ENCODE measurements around the gene B4GALT2.

B4GALT2 gene

DNA sequence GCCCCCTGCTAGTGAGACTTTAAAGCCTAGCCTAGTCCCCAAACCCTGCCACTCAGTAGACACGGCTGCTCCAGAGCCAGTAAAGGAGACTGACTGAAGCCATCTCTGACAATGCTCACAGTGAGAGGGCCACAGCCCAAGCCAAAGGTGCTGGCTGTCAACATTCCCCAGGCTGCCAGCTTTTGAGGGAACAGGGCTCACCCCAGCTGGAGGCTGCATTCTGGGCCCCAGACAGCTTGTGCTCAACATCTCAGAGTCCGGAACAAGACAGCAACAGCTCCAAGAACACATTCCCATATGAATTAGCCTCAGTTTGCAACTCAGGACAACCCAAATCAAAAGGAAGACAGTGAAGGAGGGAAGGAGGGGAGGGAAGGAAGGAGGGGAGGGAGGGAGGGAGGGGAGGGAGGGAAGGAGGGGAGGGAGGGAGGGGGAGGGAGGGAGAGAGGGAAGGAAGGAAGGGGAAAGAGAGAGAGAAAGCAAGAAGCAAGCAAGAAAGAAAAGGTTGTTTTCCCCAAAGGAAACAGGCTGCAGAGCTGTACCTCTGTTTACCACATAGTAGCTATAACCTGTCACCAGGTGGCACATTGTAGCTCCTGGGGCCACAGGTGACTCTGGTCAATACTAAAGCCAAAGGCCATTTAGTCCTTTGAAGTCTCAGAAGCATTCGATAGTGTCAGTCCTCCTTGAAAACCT, 40.0 kb upstream of the B4GALT2 start:
- H3K4me1 Mint-ChIP-seq = peaks cover 19% of the 10 kb centered on the region
- H3K27ac Mint-ChIP-seq = no peak overlapping the region
- no peaks in the 10 kb centered on the region for H3K9me3 Mint-ChIP-seq
- DNase-seq = no peak
- H3K27me3 Mint-ChIP-seq = peaks cover 25% of the 10 kb centered on the region
- no peak overlapping the region for H3K4me3 Mint-ChIP-seq
- ATAC-seq = no peak

DNA sequence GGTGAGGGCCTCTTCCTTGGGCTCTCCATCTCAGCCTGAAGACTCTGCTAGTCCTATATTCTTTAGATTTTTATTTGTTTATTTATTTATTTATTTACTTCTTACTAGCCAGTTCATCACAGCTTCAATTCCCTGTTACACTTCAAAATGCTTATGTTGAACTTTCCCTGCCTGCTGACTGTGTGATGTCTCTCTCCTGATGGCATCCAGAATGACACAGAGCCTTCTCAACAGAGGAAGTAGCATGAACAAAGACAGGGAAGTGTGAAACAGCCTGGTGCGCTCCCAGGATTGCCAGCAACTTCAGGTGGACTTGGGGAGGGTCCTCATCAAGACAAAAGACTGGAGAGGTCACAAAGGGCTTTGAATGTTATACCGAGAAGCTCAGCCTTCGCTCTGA, 36.6 kb upstream of the B4GALT2 start:
- H3K9me3 Mint-ChIP-seq = no peaks in the 10 kb centered on the region
- H3K4me3 Mint-ChIP-seq = no peak overlapping the region
- ATAC-seq (no peak), DNase-seq (no peak)
- H3K27me3 Mint-ChIP-seq = no peaks in the 10 kb centered on the region
- H3K27ac Mint-ChIP-seq = no peak overlapping the region
- peaks cover 18% of the 10 kb centered on the region for H3K4me1 Mint-ChIP-seq

DNA sequence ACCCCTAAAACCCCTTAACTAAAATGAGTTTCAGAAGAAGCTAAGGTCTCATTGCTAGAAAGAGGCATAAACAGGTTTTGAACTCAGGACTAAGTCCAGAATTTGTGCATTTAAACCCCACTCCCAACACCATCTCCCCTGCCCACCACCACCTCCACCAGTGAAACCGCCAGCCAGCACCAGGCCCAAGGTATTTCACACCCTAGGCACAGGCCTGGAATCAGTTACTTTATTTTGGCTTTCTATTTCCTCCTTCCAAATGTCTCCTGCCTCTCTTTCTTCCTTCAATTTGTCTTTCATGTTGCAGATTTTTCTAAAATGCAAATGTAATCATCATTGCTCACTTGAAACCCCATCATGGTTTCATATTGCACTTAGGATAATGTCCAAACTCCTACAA, 34.1 kb upstream of the B4GALT2 start:
- Mint-ChIP-seq H3K27ac (peak overlapping the region in 1 of 2 donors; percentile 88), H3K4me1 (peaks cover 42% of the 10 kb centered on the region), H3K9me3 (no peaks in the 10 kb centered on the region), H3K27me3 (no peaks in the 10 kb centered on the region), H3K4me3 (peak overlapping the region; percentile 91 to 98)
- DNase-seq (no peak), ATAC-seq (no peak)

GRCh38 chr1:43945674-43946235, 33.3 kb upstream of the B4GALT2 start:
- DNase-seq (no peak), ATAC-seq (no peak)
- Mint-ChIP-seq H3K9me3 (no peaks in the 10 kb centered on the region), H3K4me1 (peaks cover 51% of the 10 kb centered on the region), H3K4me3 (peak overlapping the region; percentile 91 to 98), H3K27ac (peak overlapping the region; percentile 32 to 99), H3K27me3 (no peaks in the 10 kb centered on the region)

- H3K4me1 Mint-ChIP-seq = peaks cover 58% of the 10 kb centered on the region
- H3K4me3 Mint-ChIP-seq = peak within 1 kb of the TSS; percentile 91 to 98
- H3K27ac Mint-ChIP-seq = peak within 1 kb of the TSS; percentile 99
- H3K9me3 Mint-ChIP-seq = no peaks in the 10 kb centered on the region
- DNase-seq (peak; percentile 98), ATAC-seq (peak; percentile 97)
- H3K27me3 Mint-ChIP-seq = no peaks in the 10 kb centered on the region
Measured at GRCh38 chr1:43946236-43947060, 32.6 kb upstream of the B4GALT2 start, which contains the start of gene IPO13. IPO13 (plus strand) TSS chr1:43946950; CDS start chr1:43947601, 651 bp downstream.

GRCh38 chr1:43947061-43947873, 31.7 kb upstream of the B4GALT2 start:
- H3K4me1 Mint-ChIP-seq = peaks cover 59% of the 10 kb centered on the region
- ATAC-seq (peak; percentile 26), DNase-seq (no peak)
- H3K27ac Mint-ChIP-seq = peak overlapping the region; percentile 99
- H3K9me3 Mint-ChIP-seq = no peaks in the 10 kb centered on the region
- no peaks in the 10 kb centered on the region for H3K27me3 Mint-ChIP-seq
- H3K4me3 Mint-ChIP-seq = peak overlapping the region; percentile 91 to 98

- peaks cover 59% of the 10 kb centered on the region for H3K4me1 Mint-ChIP-seq
- H3K4me3 Mint-ChIP-seq = peak overlapping the region; percentile 91 to 98
- H3K27me3 Mint-ChIP-seq = no peaks in the 10 kb centered on the region
- peak overlapping the region; percentile 91 to 92 for H3K27ac Mint-ChIP-seq
- H3K9me3 Mint-ChIP-seq = no peaks in the 10 kb centered on the region
- no peak for ATAC-seq
- DNase-seq = no peak
Measured at GRCh38 chr1:43947874-43948437, 31.1 kb upstream of the B4GALT2 start.

DNA sequence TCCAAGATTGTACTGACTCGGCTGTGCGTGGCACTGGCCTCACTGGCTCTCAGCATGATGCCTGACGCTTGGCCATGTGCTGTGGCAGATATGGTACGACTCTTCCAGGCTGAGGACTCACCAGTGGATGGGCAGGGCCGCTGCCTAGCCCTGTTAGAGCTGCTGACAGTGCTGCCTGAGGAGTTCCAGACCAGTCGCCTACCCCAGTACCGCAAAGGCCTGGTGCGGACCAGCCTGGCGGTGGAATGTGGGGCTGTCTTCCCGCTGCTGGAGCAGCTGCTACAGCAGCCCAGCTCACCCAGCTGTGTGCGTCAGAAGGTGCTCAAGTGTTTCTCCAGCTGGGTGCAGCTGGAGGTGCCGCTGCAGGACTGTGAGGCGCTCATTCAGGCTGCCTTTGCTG, 29.3 kb upstream of the B4GALT2 start:
- DNase-seq (no peak), ATAC-seq (no peak)
- H3K9me3 Mint-ChIP-seq = no peaks in the 10 kb centered on the region
- H3K4me1 Mint-ChIP-seq = peaks cover 55% of the 10 kb centered on the region
- no peaks in the 10 kb centered on the region for H3K27me3 Mint-ChIP-seq
- no peak overlapping the region for H3K27ac Mint-ChIP-seq
- no peak overlapping the region for H3K4me3 Mint-ChIP-seq

GRCh38 chr1:43951021-43951985, 27.7 kb upstream of the B4GALT2 start:
- ATAC-seq (no peak), DNase-seq (no peak)
- H3K27me3 Mint-ChIP-seq = no peaks in the 10 kb centered on the region
- H3K4me3 Mint-ChIP-seq = no peak overlapping the region
- no peak overlapping the region for H3K27ac Mint-ChIP-seq
- H3K4me1 Mint-ChIP-seq = peaks cover 43% of the 10 kb centered on the region
- no peaks in the 10 kb centered on the region for H3K9me3 Mint-ChIP-seq

DNA sequence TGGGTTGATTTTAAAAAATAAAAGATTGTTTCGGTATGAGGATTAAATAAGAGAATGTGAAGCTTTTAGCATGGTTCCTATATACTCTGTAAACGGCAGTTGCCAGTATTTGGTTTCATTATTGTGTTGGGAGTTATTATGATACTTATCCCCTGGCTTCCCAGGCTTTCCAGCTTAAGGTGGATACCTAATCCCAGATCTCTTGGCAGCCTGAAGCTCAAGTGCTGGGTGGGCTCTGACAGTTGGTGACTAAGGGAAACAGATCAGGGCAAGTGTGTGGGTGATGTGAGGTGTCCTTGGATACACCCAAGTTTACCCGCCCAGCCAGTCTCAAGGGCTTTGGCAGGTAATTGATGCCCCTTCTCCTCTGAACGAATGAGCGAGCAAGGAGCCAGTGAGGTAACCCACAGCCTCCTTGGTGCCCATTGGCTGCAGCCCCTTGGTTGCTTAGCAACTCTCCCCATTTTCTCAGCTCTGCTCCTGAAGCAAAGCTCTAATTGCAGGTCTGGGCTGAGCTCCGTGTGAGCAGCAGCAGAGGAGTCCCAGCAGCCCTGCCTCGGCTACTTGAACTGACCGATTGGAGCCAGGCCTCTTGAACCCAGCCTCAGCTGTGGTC, 26.2 kb upstream of the B4GALT2 start:
- no peaks in the 10 kb centered on the region for H3K9me3 Mint-ChIP-seq
- no peaks in the 10 kb centered on the region for H3K27me3 Mint-ChIP-seq
- no peak overlapping the region for H3K27ac Mint-ChIP-seq
- no peak for ATAC-seq
- DNase-seq = no peak
- H3K4me1 Mint-ChIP-seq = peaks cover 36% of the 10 kb centered on the region
- no peak overlapping the region for H3K4me3 Mint-ChIP-seq

DNA sequence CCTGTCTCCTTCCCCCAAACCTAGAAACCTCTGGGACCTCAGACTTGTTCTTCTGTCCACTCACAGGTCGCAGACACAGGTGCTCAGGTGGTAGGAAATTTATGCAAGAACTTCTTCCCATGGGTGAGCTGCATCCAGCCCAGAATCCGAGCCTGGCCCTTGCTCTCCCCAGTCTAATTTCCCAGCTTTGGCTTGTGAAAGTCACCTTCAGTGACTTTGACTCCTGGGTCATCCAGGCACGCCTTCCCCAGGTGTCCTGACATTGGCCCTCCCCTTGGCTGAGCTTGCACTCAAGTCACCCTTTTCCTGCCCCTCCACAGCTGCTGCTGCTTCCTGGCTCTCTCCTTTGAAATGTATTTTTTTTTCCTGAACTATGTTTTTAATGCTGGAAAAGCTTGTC, 25.6 kb upstream of the B4GALT2 start:
- Mint-ChIP-seq H3K27ac (no peak overlapping the region), H3K4me1 (peaks cover 31% of the 10 kb centered on the region), H3K9me3 (no peaks in the 10 kb centered on the region), H3K27me3 (no peaks in the 10 kb centered on the region), H3K4me3 (no peak overlapping the region)
- DNase-seq (no peak), ATAC-seq (no peak)

GRCh38 chr1:43954036-43954435, 25.0 kb upstream of the B4GALT2 start:
- ATAC-seq (no peak), DNase-seq (no peak)
- Mint-ChIP-seq H3K4me3 (no peak overlapping the region), H3K4me1 (peaks cover 24% of the 10 kb centered on the region), H3K27ac (no peak overlapping the region), H3K9me3 (no peaks in the 10 kb centered on the region), H3K27me3 (no peaks in the 10 kb centered on the region)

- ATAC-seq (no peak), DNase-seq (no peak)
- Mint-ChIP-seq H3K4me1 (peaks cover 3% of the 10 kb centered on the region), H3K27ac (no peak overlapping the region), H3K4me3 (no peak overlapping the region), H3K27me3 (no peaks in the 10 kb centered on the region), H3K9me3 (no peaks in the 10 kb centered on the region)
Measured at GRCh38 chr1:43956234-43956633, 22.8 kb upstream of the B4GALT2 start.
